PFSK-1 (cell line): ENCODE data around the gene PRM3.

Experiments
- FOXP2 ChIP-seq: optimal IDR thresholded peaks from 2 replicates; pipeline ENCODE3; 2011; ENCODE audit warnings: borderline replicate concordance, control low read depth, inconsistent platforms; ENCODE audit not compliant: insufficient read depth; ENCODE audit errors: extremely low read length, extremely low read depth
- POLR2AphosphoS5 ChIP-seq: IDR thresholded peaks from 2 replicates; pipeline ENCODE4 v1.6.1; 2012; ENCODE audit warnings: low read depth, mild to moderate bottlenecking, control low read depth, low read length, moderate library complexity
- SIN3A ChIP-seq: IDR thresholded peaks from 2 replicates; pipeline ENCODE4 v1.6.1; 2012; ENCODE audit warnings: mild to moderate bottlenecking, low read length, moderate library complexity, borderline replicate concordance; ENCODE audit not compliant: insufficient read depth
- TAF1 ChIP-seq: IDR thresholded peaks from 2 replicates; pipeline ENCODE4 v1.6.1; 2012; ENCODE audit warnings: low read length, control low read depth, borderline replicate concordance; ENCODE audit not compliant: insufficient read depth
- TF ChIP-seq, protein P1 (sequence below), 2 experiments: IDR thresholded peaks; 2 replicates each; pipeline versions ENCODE4 v1.6.1 to v1.8.0; 2011 to 2012; ENCODE audit warnings: low read depth in 2 of 2, low read length in 2 of 2, control low read depth in 1 of 2, inconsistent platforms in 1 of 2, mild to moderate bottlenecking in 1 of 2, moderate library complexity in 1 of 2; ENCODE audit not compliant: insufficient read depth in 1 of 2

PRM3 gene

GRCh38 chr16:11252482-11252931 lies 20.9 kb downstream of the PRM3 start:
- TF ChIP-seq POLR2AphosphoS5 (no peak), FOXP2 (no peak), TAF1 (no peak), SIN3A (no peak)
- TF ChIP-seq, protein P1, sequence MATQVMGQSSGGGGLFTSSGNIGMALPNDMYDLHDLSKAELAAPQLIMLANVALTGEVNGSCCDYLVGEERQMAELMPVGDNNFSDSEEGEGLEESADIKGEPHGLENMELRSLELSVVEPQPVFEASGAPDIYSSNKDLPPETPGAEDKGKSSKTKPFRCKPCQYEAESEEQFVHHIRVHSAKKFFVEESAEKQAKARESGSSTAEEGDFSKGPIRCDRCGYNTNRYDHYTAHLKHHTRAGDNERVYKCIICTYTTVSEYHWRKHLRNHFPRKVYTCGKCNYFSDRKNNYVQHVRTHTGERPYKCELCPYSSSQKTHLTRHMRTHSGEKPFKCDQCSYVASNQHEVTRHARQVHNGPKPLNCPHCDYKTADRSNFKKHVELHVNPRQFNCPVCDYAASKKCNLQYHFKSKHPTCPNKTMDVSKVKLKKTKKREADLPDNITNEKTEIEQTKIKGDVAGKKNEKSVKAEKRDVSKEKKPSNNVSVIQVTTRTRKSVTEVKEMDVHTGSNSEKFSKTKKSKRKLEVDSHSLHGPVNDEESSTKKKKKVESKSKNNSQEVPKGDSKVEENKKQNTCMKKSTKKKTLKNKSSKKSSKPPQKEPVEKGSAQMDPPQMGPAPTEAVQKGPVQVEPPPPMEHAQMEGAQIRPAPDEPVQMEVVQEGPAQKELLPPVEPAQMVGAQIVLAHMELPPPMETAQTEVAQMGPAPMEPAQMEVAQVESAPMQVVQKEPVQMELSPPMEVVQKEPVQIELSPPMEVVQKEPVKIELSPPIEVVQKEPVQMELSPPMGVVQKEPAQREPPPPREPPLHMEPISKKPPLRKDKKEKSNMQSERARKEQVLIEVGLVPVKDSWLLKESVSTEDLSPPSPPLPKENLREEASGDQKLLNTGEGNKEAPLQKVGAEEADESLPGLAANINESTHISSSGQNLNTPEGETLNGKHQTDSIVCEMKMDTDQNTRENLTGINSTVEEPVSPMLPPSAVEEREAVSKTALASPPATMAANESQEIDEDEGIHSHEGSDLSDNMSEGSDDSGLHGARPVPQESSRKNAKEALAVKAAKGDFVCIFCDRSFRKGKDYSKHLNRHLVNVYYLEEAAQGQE (IDR thresholded peaks at IDR 0.05; ENCODE audit: insufficient read depth in 1 of 2, low read depth in 2 of 2, low read length in 2 of 2), result no peak

DNA sequence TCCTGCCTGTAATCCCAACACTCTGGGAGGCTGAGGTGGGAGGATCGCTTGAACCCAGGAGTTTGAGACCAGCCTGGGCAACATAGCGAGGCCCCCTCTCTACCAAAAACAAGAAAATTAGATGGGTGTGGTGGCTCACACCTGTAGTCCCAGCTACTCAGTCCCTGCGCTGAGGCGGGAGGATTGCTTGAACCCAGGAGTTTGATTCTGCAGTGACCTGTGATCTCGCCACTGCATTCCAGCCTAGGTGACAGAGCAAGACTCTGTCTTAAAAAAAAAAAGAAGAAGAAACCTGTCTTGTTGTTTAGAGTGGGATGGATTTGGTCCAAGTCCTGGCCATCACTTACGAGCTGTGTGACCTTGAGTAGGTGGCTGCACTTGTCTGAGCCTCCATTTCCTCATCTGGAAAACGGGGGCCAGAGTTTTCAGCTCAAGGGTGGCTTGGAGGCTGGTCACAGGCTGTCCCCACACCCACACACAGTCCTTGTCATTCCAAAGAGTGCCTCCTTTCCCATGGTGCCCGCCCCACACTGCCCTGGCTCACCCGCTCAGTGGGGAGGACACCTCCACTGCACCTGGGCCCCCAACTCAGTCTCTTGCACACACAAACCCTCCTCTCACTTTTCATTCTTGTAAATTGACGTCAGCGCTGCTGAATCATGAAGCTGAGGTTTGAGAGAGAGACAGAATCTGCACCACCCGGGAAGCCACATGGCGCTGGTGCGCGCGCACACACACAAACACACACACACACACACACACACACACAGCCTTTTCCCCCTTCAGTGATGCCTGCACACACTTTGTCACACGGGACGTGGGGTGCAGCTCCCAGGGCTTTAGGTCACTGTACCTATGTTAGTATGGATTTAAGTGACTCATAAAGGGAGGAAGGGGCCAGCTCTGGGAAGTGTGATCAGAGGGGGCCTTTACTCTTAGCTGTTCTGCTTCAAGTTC lies 21.6 kb downstream of the PRM3 start:
- TF ChIP-seq FOXP2 (no peak), SIN3A (no peak), POLR2AphosphoS5 (peak; percentile 59; the same call in 1 of the 2 replicates)
- TF ChIP-seq, protein P1 (IDR thresholded peaks at IDR 0.05; ENCODE audit: insufficient read depth in 1 of 2, low read depth in 2 of 2, low read length in 2 of 2), result no peak

GRCh38 chr16:11250786-11251524 lies 22.5 kb downstream of the PRM3 start:
- TF ChIP-seq, protein P1 (IDR thresholded peaks at IDR 0.05; ENCODE audit: insufficient read depth in 1 of 2, low read depth in 2 of 2, low read length in 2 of 2), result no peak
- TF ChIP-seq FOXP2 (no peak), TAF1 (no peak), POLR2AphosphoS5 (no peak), SIN3A (no peak)

DNA sequence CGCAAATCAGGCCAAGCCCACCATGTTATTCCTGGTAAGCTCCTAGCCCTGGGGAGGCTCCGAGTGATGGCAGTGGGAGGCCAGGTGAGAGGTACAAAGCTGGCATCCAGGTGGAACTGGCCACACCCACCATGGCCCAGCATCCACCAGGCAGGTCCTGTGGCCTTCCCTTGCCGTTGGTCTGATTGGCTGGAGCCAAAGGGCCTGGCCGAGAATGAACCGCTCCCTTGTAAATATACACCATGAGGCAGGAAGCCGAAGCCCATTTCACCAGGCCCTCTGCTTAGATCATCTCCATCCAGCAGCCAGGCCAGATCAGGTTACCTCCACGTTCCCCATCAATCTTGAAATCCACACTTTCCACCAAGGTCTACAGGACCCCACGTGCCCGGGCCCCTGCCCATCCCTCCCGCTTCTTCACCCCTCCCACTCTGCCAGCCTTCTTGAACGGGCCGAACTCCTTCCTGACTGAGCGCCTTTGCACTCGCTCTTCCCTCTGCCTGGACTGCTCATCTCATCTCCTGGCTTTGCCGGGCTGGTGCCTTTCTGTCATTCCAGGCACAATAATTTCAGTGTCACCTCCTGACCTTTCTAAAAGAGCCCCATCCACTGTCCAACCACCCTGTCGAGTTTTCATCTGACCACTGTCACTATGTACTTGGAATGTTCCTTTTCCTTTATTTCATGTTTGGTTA lies 23.2 kb downstream of the PRM3 start:
- TF ChIP-seq, protein P1 (IDR thresholded peaks at IDR 0.05; ENCODE audit: insufficient read depth in 1 of 2, low read depth in 2 of 2, low read length in 2 of 2), result no peak
- TF ChIP-seq POLR2AphosphoS5, result peak; percentile 59
